ENCODE results near the gene AGBL3.
"Not testable (repeated sequence)": the region's sequence is repeated elsewhere in the genome, so short reads cannot be mapped to it uniquely, and the experiment has no call there.

AGBL3 gene

DNA sequence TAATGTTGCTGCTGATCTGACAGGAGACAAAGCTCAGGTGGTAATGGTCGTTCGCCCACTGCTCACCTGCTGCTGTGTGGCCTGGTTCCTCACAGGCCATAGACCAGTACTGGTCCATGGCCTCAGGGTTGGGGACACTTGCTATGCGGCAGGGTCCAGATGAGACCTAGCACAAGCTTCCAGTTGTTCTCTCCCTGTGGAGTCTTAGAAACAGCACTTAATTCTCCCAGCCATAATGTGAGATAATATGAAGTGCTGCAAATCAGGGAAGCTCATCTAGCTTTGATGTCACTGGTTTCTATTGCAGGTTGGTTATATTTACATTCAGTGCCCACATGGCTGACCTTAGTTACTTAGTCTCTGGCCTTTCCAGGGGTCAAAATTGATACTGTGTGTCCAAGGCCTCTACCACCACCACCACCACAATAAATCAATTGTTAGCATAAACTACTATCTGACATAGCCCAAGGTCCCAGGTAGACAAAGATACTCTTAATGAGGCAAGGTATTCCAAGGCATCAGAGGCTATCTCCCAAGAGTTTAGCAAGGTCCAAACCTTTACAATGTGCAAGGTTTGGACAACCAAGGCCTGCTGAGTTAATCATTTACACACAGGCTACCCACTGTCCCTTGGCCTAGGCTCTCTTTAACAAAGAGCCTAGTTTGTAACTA lies 11.0 kb downstream of the AGBL3 start:
- POLR2A ChIA-PET (ENCODE audit: low non-redundant PET): interaction anchor here (0.5 kb wide), 1 partner anchor 880 kb away, joined by 3 read pairs; no protein-coding TSS in a partner anchor
- CTCF ChIA-PET: no interaction called here

DNA sequence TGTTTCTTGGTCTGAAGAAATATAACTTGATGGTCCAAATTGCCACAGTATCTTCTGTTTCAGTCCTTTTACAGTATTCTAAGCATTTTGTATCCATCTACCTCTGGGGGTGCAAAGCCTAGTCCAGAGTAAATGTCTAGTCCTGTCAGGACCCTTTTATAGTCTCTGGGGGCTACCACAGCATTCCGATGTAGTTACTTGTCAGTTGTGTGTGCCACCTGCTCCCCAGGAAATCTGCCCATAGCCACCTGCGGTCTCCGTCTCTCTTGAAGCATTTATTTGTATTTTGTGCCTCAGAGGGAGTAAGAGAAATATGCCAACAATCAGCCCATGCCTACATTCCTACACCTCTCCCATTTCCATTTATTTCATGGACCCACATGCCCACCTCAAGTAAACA lies 12.8 kb downstream of the AGBL3 start:
- TF ChIP-seq, protein P1, sequence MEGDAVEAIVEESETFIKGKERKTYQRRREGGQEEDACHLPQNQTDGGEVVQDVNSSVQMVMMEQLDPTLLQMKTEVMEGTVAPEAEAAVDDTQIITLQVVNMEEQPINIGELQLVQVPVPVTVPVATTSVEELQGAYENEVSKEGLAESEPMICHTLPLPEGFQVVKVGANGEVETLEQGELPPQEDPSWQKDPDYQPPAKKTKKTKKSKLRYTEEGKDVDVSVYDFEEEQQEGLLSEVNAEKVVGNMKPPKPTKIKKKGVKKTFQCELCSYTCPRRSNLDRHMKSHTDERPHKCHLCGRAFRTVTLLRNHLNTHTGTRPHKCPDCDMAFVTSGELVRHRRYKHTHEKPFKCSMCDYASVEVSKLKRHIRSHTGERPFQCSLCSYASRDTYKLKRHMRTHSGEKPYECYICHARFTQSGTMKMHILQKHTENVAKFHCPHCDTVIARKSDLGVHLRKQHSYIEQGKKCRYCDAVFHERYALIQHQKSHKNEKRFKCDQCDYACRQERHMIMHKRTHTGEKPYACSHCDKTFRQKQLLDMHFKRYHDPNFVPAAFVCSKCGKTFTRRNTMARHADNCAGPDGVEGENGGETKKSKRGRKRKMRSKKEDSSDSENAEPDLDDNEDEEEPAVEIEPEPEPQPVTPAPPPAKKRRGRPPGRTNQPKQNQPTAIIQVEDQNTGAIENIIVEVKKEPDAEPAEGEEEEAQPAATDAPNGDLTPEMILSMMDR (conservative IDR thresholded peaks at IDR 0.05; ENCODE audit: low read depth): no peak
- CTCF ChIA-PET: no interaction called here
- no peak for DNase-seq (ENCODE audit: low spot score)
- POLR2A ChIA-PET (ENCODE audit: low non-redundant PET): no interaction called here
- H3K27ac ChIP-seq: no peak overlapping the region

More for the DNA sequence above, 11.0 kb downstream of the AGBL3 start:
- no peak overlapping the region for H3K27ac ChIP-seq
- TF ChIP-seq, protein P1 (conservative IDR thresholded peaks at IDR 0.05; ENCODE audit: low read depth): no peak
- no peak for DNase-seq (ENCODE audit: low spot score)

DNA sequence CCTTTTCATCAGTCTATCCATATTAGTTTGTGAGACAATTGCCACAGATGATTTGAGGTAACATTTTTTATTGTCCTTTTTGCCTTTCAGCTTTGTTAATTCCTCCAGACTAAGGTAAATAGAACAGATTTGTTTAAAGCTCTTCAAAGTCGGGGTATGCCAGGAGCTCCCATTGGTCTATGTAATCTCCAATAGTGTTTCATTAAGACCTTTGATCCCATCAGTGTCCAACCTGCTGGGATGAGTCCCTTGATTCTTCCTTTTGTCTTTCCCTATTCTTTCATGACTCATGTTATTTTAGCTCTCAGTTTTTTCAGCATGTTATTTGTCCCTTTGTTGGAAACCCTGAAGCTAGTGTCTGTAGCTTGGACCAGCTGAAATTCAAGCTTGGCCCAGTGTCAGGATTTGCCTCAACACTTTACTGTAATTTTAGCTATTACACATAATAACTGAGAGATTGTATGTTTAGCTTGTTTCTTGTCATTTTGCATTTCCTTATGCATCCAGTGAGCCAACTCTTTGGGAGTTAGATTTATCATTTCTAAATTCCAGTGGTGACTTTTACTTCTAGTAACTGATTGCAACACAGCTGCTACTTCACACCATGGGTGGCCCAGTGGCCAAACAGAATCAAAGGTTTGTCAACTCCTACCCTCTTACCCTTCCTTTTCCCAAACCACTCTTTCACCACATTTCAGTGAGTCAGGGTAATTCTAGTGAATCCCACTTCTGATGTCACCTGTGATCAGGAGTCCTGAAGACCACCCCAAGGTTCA lies 15.3 kb downstream of the AGBL3 start:
- no peak for DNase-seq (ENCODE audit: low spot score)
- CTCF ChIA-PET: interaction anchor here (0.6 kb wide), 2 partner anchors 25 to 133 kb away, joined by 3 read pairs; no protein-coding TSS in a partner anchor
- POLR2A ChIA-PET (ENCODE audit: low non-redundant PET): no interaction called here
- no peak overlapping the region for H3K27ac ChIP-seq
- TF ChIP-seq, protein P1 (conservative IDR thresholded peaks at IDR 0.05; ENCODE audit: low read depth): no peak

DNA sequence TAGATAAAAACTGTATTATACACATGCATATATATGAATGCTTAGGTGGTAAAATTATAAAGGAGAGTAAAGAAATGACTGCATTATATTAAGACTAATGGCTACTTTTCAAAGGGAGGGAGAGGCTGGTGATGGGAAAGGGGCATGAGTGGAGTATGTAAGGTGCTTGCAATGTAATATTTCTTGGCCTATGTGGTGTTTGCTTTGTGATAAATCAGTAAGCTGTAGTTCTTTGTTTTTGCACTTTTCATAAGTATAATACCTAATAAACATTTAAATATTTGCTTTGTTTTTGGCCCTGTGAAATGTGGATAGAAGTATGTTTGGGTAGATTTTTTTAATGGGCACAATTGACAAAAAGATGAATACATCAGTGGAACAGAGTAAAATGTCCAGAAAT lies 25.9 kb downstream of the AGBL3 start:
- POLR2A ChIA-PET (ENCODE audit: low non-redundant PET): no interaction called here
- DNase-seq (ENCODE audit: low spot score): no peak
- TF ChIP-seq, protein P1 (conservative IDR thresholded peaks at IDR 0.05; ENCODE audit: low read depth): no peak
- H3K27ac ChIP-seq: no peak overlapping the region
- CTCF ChIA-PET: no interaction called here

DNA sequence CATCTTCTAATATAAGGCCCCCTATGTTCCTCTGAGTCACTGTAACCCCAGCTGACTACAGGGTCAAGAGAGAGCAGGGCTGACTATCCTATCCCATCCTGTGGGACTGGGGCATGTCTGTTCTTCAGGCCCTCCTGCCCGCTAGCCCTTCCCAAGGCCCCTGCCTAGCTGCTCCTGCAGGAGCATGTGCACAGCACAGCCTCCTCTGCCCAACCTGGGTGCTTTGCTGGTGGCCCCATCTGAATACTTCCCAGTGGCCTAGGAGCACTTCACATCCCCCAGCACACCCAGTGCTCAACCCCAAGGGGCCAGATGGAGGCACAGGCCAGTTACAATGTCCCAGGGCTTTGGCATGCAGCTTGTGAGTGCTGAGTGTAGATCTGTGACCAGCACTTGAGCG lies 37.3 kb downstream of the AGBL3 start:
- ChIA-PET CTCF (no interaction called here), POLR2A (ENCODE audit: low non-redundant PET) (no interaction called here)
- H3K27ac ChIP-seq: no peak overlapping the region
- DNase-seq (ENCODE audit: low spot score): no peak
- TF ChIP-seq, protein P1 (conservative IDR thresholded peaks at IDR 0.05; ENCODE audit: low read depth): no peak

DNA sequence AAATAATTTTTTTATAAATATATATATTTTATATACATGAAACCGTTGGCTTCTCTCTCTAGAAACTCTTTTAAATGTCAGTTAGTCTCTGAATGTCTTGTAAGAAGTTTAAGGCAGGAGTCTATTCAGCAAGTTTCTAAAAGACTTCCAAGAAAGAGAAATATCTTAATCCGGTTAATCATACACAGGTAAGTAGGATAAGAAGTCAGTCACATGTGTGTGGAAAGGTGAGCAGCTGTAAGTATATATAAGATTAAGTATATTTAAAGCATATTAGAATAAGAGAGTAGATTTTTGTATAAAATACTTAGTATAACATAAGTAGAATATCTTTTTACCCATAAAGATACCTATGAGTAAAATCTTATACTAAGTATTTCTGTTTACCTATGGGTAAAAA lies 48.9 kb downstream of the AGBL3 start:
- CTCF ChIA-PET: no interaction called here
- H3K27ac ChIP-seq: no peak overlapping the region
- POLR2A ChIA-PET (ENCODE audit: low non-redundant PET): no interaction called here
- DNase-seq (ENCODE audit: low spot score): no peak
- TF ChIP-seq, protein P1 (conservative IDR thresholded peaks at IDR 0.05; ENCODE audit: low read depth): no peak

DNA sequence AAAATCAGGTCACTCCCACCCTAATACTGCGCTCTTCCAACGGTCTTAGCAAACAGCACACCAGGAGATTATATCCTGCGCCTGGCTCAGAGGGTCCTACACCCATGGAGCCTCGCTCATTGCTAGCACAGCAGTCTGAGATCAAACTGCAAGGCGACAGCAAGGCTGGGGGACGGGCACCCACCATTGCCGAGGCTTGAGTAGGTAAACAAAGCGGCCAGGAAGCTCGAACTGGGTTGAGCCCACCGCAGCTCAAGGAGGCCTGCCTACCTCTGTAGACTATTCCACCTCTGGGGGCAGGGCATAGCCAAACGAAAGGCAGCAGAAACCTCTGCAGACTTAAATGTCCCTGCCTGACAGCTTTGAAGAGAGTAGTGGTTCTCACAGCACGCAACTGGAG lies 80.7 kb downstream of the AGBL3 start:
- H3K27ac ChIP-seq; CTCF ChIA-PET; POLR2A ChIA-PET (ENCODE audit: low non-redundant PET); DNase-seq (ENCODE audit: low spot score): not testable (repeated sequence)
